HG03460 (cell line): ENCODE data around the gene LCTL.
"Not testable (repeated sequence)": the region's sequence is repeated elsewhere in the genome, so short reads cannot be mapped to it uniquely, and the experiment has no call there.

ENCODE experiments used
- ATAC-seq: cut with Tn5 transposase; IDR thresholded peaks from one replicate; pipeline ENCODE4 v1.9.1; 2021; ENCODE audit not compliant: unreplicated experiment

Gene LCTL

GRCh38 chr15:66592505-66593218, 26.9 kb upstream of the LCTL start:
- no peak for ATAC-seq

GRCh38 chr15:66591322-66591862, 25.6 kb upstream of the LCTL start:
- ATAC-seq, result no peak

- no peak for ATAC-seq
Observed at GRCh38 chr15:66590435-66590834, 24.6 kb upstream of the LCTL start.

- not testable (repeated sequence) for ATAC-seq
Observed at GRCh38 chr15:66589429-66589828, 23.6 kb upstream of the LCTL start.

- no peak for ATAC-seq
Observed at GRCh38 chr15:66588971-66589370, 23.2 kb upstream of the LCTL start.

GRCh38 chr15:66588537-66588936, 22.7 kb upstream of the LCTL start:
- no peak for ATAC-seq

GRCh38 chr15:66587749-66588148, 22.0 kb upstream of the LCTL start:
- no peak for ATAC-seq

GRCh38 chr15:66587020-66587419, 21.2 kb upstream of the LCTL start:
- ATAC-seq, result no peak

GRCh38 chr15:66586155-66586976, 20.6 kb upstream of the LCTL start:
- no peak for ATAC-seq

- ATAC-seq, result no peak
Observed at GRCh38 chr15:66581972-66582537, 16.3 kb upstream of the LCTL start.

- no peak for ATAC-seq
Observed at GRCh38 chr15:66580643-66581042, 14.8 kb upstream of the LCTL start.

GRCh38 chr15:66578286-66578875, 12.6 kb upstream of the LCTL start:
- ATAC-seq, result no peak

- no peak for ATAC-seq
Observed at GRCh38 chr15:66574596-66574950, 8.8 kb upstream of the LCTL start.

GRCh38 chr15:66573719-66574595, 8.2 kb upstream of the LCTL start:
- no peak for ATAC-seq

GRCh38 chr15:66573348-66573718, 7.5 kb upstream of the LCTL start:
- ATAC-seq, result no peak

- ATAC-seq, result no peak
Observed at GRCh38 chr15:66572146-66572545, 6.3 kb upstream of the LCTL start.

GRCh38 chr15:66570842-66571478, 5.2 kb upstream of the LCTL start:
- ATAC-seq, result no peak

GRCh38 chr15:66570327-66570726, 4.5 kb upstream of the LCTL start:
- no peak for ATAC-seq

GRCh38 chr15:66569461-66570137, 3.8 kb upstream of the LCTL start:
- ATAC-seq, result no peak

- no peak for ATAC-seq
Observed at GRCh38 chr15:66567897-66568296, 2.1 kb upstream of the LCTL start.
